Cardiac muscle cell (in vitro differentiated cells and primary cell): Measurements from ENCODE around the gene ACIN1. TPM values are rescaled to one million over a fixed set of nuclear protein-coding genes. Genes with fewer than 3 reads are reported as not detected.

ENCODE experiments used
- DNase-seq, 2 donors: peaks; one replicate each; pipeline versions ENCODE4 v3.0.0 to v3.0.0-alpha.2; 2010 to 2017; ENCODE audit warnings: low read depth in 1 of 2, low spot score in 1 of 2
- H3K27ac ChIP-seq: fragments of 200-600 bp; sonication (generic); 2 replicates; pipeline ENCODE4 v1.5.1; 2016
- H3K27me3 ChIP-seq: fragments of 200-600 bp; sonication (generic); 2 replicates; pipeline ENCODE4 v1.6.0; 2016; ENCODE audit warnings: control low read depth
- H3K36me3 ChIP-seq: fragments of 200-600 bp; sonication (generic); 2 replicates; pipeline ENCODE4 v1.5.1; 2016; ENCODE audit warnings: control low read depth
- H3K4me1 ChIP-seq: fragments of 200-600 bp; sonication (generic); 2 replicates; pipeline ENCODE4 v1.8.1; 2017; ENCODE audit warnings: low read depth, mild to moderate bottlenecking, mixed run types
- H3K4me3 ChIP-seq: fragments of 200-600 bp; sonication (generic); 2 replicates; pipeline ENCODE4 v1.5.1; 2016; ENCODE audit warnings: mild to moderate bottlenecking
- H3K9me3 ChIP-seq: fragments of 200-600 bp; sonication (generic); 2 replicates; pipeline ENCODE4 v1.5.1; 2017; ENCODE audit warnings: low read depth, mild to moderate bottlenecking, control low read depth
- CTCF ChIP-seq: IDR thresholded peaks from 2 replicates; pipeline ENCODE4 v1.5.1; 2012; ENCODE audit warnings: low read depth, mild to moderate bottlenecking, low read length
- polyA plus RNA-seq: library from polyadenylated mRNA; unstranded; fragments of >200 nt; fragmentation: Nextera tagmentation; extraction: Ambion mirVana; gene quantifications from 2 replicates; pipeline ENCODE4 v1.2.1, GENCODE V29; 2016
- total RNA-seq: library from RNA; depleted of rRNA; stranded (reverse); fragments of >200 nt; gene quantifications from 2 replicates; pipeline ENCODE4 v1.2.3, GENCODE V29; 2016

ACIN1 gene
- total and polyA plus RNA-seq, 2 experiments from 2014 or later, result 41.0 to 151 TPM

GRCh38 chr14:23140371-23140770, 45.4 kb upstream of the ACIN1 start:
- Histone ChIP-seq H3K9me3 (no peaks in the 10 kb centered on the region), H3K27me3 (no peaks in the 10 kb centered on the region), H3K27ac (peak overlapping the region; percentile 78), H3K4me3 (no peak overlapping the region), H3K4me1 (peaks cover 7% of the 10 kb centered on the region), H3K36me3 (no peaks in the 10 kb centered on the region)
- DNase-seq, result peak in 1 of 2 donors; percentile 38
- no peak for TF ChIP-seq CTCF

GRCh38 chr14:23139874-23140273, 44.9 kb upstream of the ACIN1 start:
- Histone ChIP-seq H3K27me3 (no peaks in the 10 kb centered on the region), H3K4me3 (no peak overlapping the region), H3K36me3 (no peaks in the 10 kb centered on the region), H3K9me3 (no peaks in the 10 kb centered on the region), H3K4me1 (peaks cover 7% of the 10 kb centered on the region), H3K27ac (peak overlapping the region; percentile 78)
- no peak for TF ChIP-seq CTCF
- DNase-seq, result no peak

- TF ChIP-seq CTCF, result no peak
Measured at GRCh38 chr14:23137813-23138535, 43.0 kb upstream of the ACIN1 start.

GRCh38 chr14:23137192-23137812, 42.4 kb upstream of the ACIN1 start:
- no peak overlapping the region for H3K27ac ChIP-seq
- no peaks in the 10 kb centered on the region for H3K36me3 ChIP-seq
- no peaks in the 10 kb centered on the region for H3K9me3 ChIP-seq
- TF ChIP-seq CTCF, result no peak
- H3K4me3 ChIP-seq, result no peak overlapping the region
- H3K27me3 ChIP-seq, result no peaks in the 10 kb centered on the region
- H3K4me1 ChIP-seq, result peaks cover 7% of the 10 kb centered on the region
- DNase-seq, result no peak

More at GRCh38 chr14:23137813-23138535, 43.0 kb upstream of the ACIN1 start:
- no peak overlapping the region for H3K4me3 ChIP-seq
- H3K4me1 ChIP-seq, result peaks cover 7% of the 10 kb centered on the region
- DNase-seq, result no peak
- H3K9me3 ChIP-seq, result no peaks in the 10 kb centered on the region
- H3K36me3 ChIP-seq, result no peaks in the 10 kb centered on the region
- no peak overlapping the region for H3K27ac ChIP-seq
- H3K27me3 ChIP-seq, result no peaks in the 10 kb centered on the region

- Histone ChIP-seq H3K4me1 (peaks cover 3% of the 10 kb centered on the region), H3K9me3 (no peaks in the 10 kb centered on the region), H3K27me3 (no peaks in the 10 kb centered on the region), H3K27ac (peak overlapping the region; percentile 8), H3K36me3 (no peaks in the 10 kb centered on the region), H3K4me3 (no peak overlapping the region)
- DNase-seq, result no peak
- TF ChIP-seq CTCF, result no peak
Measured at GRCh38 chr14:23136566-23137133, 41.7 kb upstream of the ACIN1 start.
